GM13976 (cell line): ENCODE measurements around the gene APOL6.
A peak's percentile ranks its signal among the peaks of the same experiment; 100 is the strongest.

Source experiments
- DNase-seq: peaks from one replicate; pipeline ENCODE4 v3.0.0; 2012; ENCODE audit warnings: low spot score
- CTCF ChIP-seq: IDR thresholded peaks from 2 replicates; pipeline ENCODE4 v1.5.1; 2012; ENCODE audit warnings: borderline replicate concordance, mild to moderate bottlenecking; ENCODE audit not compliant: insufficient read depth; ENCODE audit errors: extremely low read depth, missing control alignments, control extremely low read depth
- in situ Hi-C: fragments of 300-500 bp; cut with MboI; formaldehyde crosslinking; loops from one replicate; pipeline ENCODE4 v1.12.0; 2022; ENCODE audit warnings: low sequenced_read_pairs, mixed read lengths, inconsistent platforms; ENCODE audit not compliant: unreplicated experiment

The APOL6 gene

GRCh38 chr22:35629406-35630216 lies 18.6 kb upstream of the APOL6 start:
- TF ChIP-seq CTCF, result no peak
- peak; percentile 75 for DNase-seq
- in situ Hi-C loops, result loop anchor here (10.0 kb wide), 1 partner anchor 295 kb away; no protein-coding TSS in a partner anchor

GRCh38 chr22:35630387-35630793 lies 17.9 kb upstream of the APOL6 start:
- DNase-seq, result no peak
- in situ Hi-C loops, result loop anchor here (10.0 kb wide), 1 partner anchor 294 kb away; no protein-coding TSS in a partner anchor
- no peak for TF ChIP-seq CTCF

DNA sequence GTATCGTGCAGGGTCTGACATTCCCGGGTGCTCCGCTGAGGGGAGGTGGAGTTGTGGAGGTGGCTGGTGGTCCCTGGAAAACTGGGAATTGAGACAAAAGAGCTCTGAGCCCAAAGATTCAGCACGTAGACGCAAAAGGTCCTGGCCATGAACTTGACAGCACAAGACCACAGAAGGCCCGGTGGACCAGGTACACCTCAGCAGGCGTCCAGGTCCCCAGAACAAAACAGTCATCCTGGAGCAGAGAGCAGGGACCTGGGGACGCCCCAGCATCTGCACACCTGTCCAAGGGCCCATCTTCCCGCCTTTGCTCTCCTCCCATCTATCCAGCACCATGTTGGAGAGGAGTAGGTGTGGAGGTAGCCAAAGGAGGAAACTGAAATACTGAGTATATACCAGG lies 17.4 kb upstream of the APOL6 start:
- in situ Hi-C loops, result loop anchor here (10.0 kb wide), 1 partner anchor 294 kb away; no protein-coding TSS in a partner anchor
- no peak for TF ChIP-seq CTCF
- DNase-seq, result no peak

- peak; percentile 49 for TF ChIP-seq CTCF
- peak; percentile 58 for DNase-seq
- in situ Hi-C loops, result loop anchor here (10.0 kb wide), 1 partner anchor 293 kb away; no protein-coding TSS in a partner anchor
Measured at GRCh38 chr22:35631597-35631996, 16.6 kb upstream of the APOL6 start.

- in situ Hi-C loops, result loop anchor here (10.0 kb wide), 1 partner anchor 292 kb away; no protein-coding TSS in a partner anchor
- no peak for DNase-seq
- TF ChIP-seq CTCF, result no peak
Measured at GRCh38 chr22:35632935-35633334, 15.3 kb upstream of the APOL6 start.

DNA sequence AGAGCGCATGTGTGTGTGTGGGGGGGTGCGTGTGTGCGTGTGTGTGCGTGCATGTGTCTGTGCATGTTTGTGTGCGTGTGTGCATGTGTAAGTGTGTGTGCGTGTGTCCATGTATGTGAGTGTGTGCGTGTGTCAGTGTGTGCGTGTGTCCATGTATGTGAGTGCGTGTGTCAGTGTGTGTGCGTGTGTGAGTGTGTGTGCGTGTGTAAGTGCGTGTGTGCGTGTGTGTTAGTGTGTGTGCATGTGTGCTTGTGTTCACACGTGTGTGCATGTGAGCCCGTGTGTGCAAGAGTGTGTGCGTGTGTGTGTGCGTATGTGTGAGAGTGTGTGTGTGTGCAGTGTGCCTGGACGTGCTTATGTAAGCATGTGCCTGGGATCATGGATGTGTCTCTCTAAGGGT lies 14.7 kb upstream of the APOL6 start:
- no peak for DNase-seq
- TF ChIP-seq CTCF, result no peak
- in situ Hi-C loops, result loop anchor here (10.0 kb wide), 1 partner anchor 291 kb away; no protein-coding TSS in a partner anchor
